ENCODE measurements around the gene B3GAT3. TPM values are rescaled to one million over a fixed set of nuclear protein-coding genes. Genes with fewer than 3 reads are reported as not detected.

Gene B3GAT3
- total and polyA plus RNA-seq, 2 experiments from 2014 or later, result 46.4 to 64.9 TPM

DNA sequence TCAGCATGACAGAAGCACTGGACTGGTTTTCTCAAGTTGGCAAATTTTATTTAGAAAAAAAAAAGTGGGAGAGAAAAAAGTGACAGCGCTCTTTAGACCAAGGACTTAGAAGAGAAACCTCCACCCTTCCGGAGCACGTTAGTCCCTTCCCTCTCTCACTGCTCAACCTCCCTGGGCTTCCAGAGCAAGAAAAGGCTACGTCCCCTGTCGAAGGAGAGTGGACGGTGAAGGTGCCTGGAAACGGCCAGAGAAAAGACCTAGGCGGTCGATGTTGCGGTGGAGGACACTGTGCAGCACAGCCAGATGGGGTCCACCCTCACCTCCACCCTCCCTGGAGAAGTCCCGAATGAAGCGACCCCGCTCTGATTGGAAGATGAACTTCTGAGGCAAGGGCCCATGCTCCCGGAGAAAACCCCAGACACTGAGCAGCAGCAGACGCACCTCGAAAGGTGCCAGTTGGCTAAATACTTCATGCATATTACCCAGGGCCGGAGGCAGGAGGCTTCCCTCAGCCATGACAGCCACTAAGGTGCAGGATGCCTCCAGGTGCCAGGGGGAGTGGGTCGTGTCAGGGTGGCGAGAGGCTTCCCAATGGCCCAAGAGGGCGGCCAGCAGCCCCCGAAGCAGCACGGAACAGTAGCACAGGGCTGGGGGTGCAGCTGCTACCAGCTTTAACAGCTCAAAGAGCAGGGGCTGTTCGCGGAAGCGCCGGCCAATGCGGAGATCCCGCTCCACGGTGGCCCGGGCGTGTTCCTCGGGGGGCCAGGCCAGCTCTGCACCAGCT, 25.2 kb upstream of the B3GAT3 start:
- Histone ChIP-seq H3K27me3 (no peaks in the 10 kb centered on the region), H3K9me3 (ENCODE audit: low read depth) (no peaks in the 10 kb centered on the region), H3K4me3 (no peak overlapping the region), H3K4me1 (ENCODE audit: low read depth) (peaks cover 4% of the 10 kb centered on the region), H3K36me3 (peaks cover 20% of the 10 kb centered on the region), H3K27ac (no peak overlapping the region)
- DNase-seq (ENCODE audit: low read depth in 1 of 2, low spot score in 1 of 2), result no peak
- TF ChIP-seq, protein P1, sequence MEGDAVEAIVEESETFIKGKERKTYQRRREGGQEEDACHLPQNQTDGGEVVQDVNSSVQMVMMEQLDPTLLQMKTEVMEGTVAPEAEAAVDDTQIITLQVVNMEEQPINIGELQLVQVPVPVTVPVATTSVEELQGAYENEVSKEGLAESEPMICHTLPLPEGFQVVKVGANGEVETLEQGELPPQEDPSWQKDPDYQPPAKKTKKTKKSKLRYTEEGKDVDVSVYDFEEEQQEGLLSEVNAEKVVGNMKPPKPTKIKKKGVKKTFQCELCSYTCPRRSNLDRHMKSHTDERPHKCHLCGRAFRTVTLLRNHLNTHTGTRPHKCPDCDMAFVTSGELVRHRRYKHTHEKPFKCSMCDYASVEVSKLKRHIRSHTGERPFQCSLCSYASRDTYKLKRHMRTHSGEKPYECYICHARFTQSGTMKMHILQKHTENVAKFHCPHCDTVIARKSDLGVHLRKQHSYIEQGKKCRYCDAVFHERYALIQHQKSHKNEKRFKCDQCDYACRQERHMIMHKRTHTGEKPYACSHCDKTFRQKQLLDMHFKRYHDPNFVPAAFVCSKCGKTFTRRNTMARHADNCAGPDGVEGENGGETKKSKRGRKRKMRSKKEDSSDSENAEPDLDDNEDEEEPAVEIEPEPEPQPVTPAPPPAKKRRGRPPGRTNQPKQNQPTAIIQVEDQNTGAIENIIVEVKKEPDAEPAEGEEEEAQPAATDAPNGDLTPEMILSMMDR (IDR thresholded peaks at IDR 0.05; ENCODE audit: low read depth, low read length), result no peak

DNA sequence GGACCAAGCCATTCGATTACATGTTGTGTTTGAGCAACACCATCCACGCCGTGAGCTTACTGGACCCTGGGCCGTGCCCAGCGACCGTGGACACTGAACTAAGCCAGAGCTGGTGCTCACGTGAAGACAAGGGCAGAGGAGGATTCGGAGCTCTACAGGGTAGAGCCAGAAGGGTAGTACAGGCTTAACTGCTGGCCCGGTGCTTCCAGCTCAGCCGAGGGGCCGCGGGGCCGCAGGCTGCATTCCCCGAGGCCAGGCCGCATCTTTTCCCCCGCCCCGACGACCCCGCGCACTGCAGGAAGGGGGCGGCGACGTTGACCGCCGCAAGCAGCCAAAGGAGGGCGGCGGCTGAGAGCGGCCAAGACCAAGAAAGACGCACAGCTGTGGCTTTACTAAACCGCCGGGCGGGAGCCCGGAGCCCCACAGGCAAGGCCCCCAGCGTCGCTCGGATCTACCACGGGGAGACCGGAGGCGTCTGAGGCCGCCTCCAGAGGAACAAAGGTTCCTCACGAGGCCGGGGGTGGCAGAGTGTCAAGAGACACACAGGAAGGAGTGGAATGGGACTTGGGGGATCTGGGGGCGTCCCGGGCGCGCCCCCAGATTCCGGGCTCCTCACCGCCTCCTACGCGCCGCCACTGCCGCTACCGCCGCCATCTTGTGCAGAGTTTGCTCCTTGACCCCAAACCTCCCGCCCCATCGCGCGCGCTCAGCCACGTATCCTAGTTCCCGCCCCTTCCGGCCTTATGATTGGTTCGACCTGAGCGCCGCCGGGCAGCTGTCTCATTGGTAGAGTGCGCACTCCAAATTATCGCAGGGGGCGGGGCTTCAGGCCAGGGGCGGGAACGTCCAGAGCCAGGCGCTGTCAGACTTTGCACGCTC, 24.4 kb upstream of the B3GAT3 start, which contains the start of gene GANAB:
GANAB (minus strand) TSS at position 668 of the 879 bp plus-strand sequence; CDS start at position 654, 14 bp downstream.
- Histone ChIP-seq H3K9me3 (ENCODE audit: low read depth) (no peaks in the 10 kb centered on the region), H3K4me3 (peak within 1 kb of the TSS; percentile 98), H3K27me3 (no peaks in the 10 kb centered on the region), H3K4me1 (ENCODE audit: low read depth) (peaks cover 4% of the 10 kb centered on the region), H3K36me3 (peaks cover 20% of the 10 kb centered on the region), H3K27ac (peak within 1 kb of the TSS; percentile 96)
- peak; percentile 98 to 100 for DNase-seq (ENCODE audit: low read depth in 1 of 2, low spot score in 1 of 2)
- TF ChIP-seq, protein P1 (IDR thresholded peaks at IDR 0.05; ENCODE audit: low read depth, low read length), result no peak

DNA sequence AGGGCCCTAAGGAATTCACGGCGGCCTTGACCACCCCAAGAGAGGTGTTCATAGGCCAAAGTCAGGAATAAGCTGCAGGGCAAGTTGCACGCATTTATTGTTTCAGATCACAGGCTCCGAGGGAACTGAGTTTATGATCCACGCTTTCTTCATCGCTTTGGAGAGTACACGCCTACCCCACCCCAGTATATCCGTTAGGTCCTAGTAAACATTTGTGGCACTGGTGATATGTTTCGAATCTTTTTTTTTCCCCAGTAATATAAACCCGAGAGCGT, 23.8 kb upstream of the B3GAT3 start:
- peak overlapping the region; percentile 96 for H3K27ac ChIP-seq
- TF ChIP-seq, protein P1 (IDR thresholded peaks at IDR 0.05; ENCODE audit: low read depth, low read length), result no peak
- DNase-seq (ENCODE audit: low read depth in 1 of 2, low spot score in 1 of 2), result no peak
- no peaks in the 10 kb centered on the region for H3K9me3 ChIP-seq (ENCODE audit: low read depth)
- H3K4me1 ChIP-seq (ENCODE audit: low read depth), result peaks cover 4% of the 10 kb centered on the region
- no peaks in the 10 kb centered on the region for H3K27me3 ChIP-seq
- peak overlapping the region; percentile 98 for H3K4me3 ChIP-seq
- peaks cover 20% of the 10 kb centered on the region for H3K36me3 ChIP-seq

DNA sequence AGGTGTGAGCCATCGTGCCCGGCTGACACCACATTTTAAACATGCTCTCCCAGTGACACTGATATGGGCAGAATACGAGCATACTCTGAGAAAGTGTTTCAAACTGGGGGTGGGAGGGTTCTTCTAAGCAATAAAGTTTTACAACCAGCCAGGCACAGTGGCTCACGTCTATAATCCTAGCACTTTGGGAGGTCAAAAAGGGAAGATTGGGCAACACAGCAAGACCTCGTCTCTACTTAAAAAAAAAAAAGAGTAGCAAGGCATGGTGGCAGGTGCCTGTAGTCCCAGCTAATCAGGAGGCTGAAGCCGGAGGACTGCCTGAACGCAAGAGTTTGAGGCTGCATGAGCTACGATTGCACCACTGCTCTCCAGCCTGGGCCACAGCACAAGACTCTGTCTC, 22.4 kb upstream of the B3GAT3 start:
- H3K4me3 ChIP-seq, result no peak overlapping the region
- peaks cover 14% of the 10 kb centered on the region for H3K36me3 ChIP-seq
- H3K4me1 ChIP-seq (ENCODE audit: low read depth), result peaks cover 4% of the 10 kb centered on the region
- H3K27me3 ChIP-seq, result no peaks in the 10 kb centered on the region
- H3K9me3 ChIP-seq (ENCODE audit: low read depth), result no peaks in the 10 kb centered on the region
- H3K27ac ChIP-seq, result no peak overlapping the region
- DNase-seq (ENCODE audit: low read depth in 1 of 2, low spot score in 1 of 2), result no peak
- TF ChIP-seq, protein P1 (IDR thresholded peaks at IDR 0.05; ENCODE audit: low read depth, low read length), result no peak

DNA sequence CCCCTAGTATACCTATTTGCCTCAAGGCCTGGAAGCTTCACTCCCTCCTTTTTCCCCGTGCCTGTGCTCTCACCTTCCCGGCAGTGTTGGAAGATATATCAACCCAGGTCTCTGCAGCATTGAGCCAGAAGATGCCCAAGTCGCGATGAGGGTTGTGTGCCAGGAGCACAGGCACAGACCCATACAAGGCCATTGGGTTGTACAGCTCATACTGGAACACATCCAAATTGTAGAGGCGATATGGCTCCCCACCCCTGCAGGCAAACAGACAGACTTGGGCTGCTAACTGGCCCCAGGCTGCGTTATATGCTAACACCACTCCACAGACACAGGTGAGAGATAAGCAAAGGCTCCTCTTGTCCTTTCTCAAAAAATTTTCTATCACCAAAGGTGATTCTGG, 10.7 kb upstream of the B3GAT3 start:
- no peaks in the 10 kb centered on the region for H3K9me3 ChIP-seq (ENCODE audit: low read depth)
- no peaks in the 10 kb centered on the region for H3K4me1 ChIP-seq (ENCODE audit: low read depth)
- H3K36me3 ChIP-seq, result peaks cover 79% of the 10 kb centered on the region
- H3K4me3 ChIP-seq, result no peak overlapping the region
- H3K27me3 ChIP-seq, result no peaks in the 10 kb centered on the region
- TF ChIP-seq, protein P1 (IDR thresholded peaks at IDR 0.05; ENCODE audit: low read depth, low read length), result no peak
- DNase-seq (ENCODE audit: low read depth in 1 of 2, low spot score in 1 of 2), result no peak
- H3K27ac ChIP-seq, result no peak overlapping the region
